ENCODE data around the gene RARB. TPM values are rescaled to one million over a fixed set of nuclear protein-coding genes. Genes with fewer than 3 reads are reported as not detected.

RARB gene
- total and polyA plus RNA-seq, 2 donors (not counting 3 experiments of a cell fraction or from before 2014, with no cell fraction given), result 15.3 to 23.4 TPM

DNA sequence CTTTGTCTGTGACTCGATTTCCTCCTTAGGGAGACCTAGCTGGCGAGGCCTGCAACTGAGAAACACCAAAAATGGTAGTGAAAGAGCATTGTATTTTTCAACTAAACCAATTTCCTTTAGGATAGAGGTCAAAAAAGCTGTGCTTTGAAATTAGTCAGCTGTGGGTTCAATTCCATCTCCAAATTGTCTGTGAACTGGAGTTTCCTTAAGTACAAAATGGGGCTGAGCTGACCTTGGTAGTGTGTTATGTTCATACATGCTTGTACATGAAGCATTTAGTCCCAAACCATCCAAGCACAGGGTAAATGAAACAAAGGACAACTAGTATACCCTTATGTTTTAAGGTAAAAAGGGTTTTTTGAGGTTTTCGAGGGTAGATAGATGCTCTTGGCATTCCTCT lies 99.3 kb downstream of the RARB start:
- Histone ChIP-seq H3K27me3 (ENCODE audit: control insufficient read depth in 2 of 2, insufficient read depth in 2 of 2, low read length in 2 of 2) (no peaks in the 10 kb centered on the region), H3K4me3 (replicated peaks in 1 of 3; ENCODE audit: insufficient read depth in 1 of 3, low read depth in 1 of 3, low read length in 3 of 3) (no peak overlapping the region), H3K36me3 (ENCODE audit: control insufficient read depth in 2 of 2, extremely low read depth in 1 of 2, insufficient read depth in 2 of 2, low read length in 2 of 2) (no peaks in the 10 kb centered on the region), H3K9ac (replicated peaks; ENCODE audit: extremely low read depth, insufficient read depth, low read length) (no peak overlapping the region), H3K79me2 (ENCODE audit: control insufficient read depth, insufficient read depth, low read length) (no peaks in the 10 kb centered on the region), H3K9me3 (replicated peaks; ENCODE audit: control insufficient read depth, insufficient read depth, low read length) (no peaks in the 10 kb centered on the region), H3K4me1 (ENCODE audit: control insufficient read depth, extremely low read depth, insufficient read depth, low read length) (peaks cover 6% of the 10 kb centered on the region), H3K27ac (ENCODE audit: insufficient read depth, low read depth, low read length) (no peak overlapping the region), H3K4me2 (ENCODE audit: insufficient read depth, low read length) (no peak overlapping the region), H2AFZ (ENCODE audit: low read depth, low read length) (no peak overlapping the region), H3K9me1 (replicated peaks; ENCODE audit: control insufficient read depth, extremely low read depth, insufficient read depth, low read length) (no peaks in the 10 kb centered on the region), H4K20me1 (replicated peaks; ENCODE audit: control insufficient read depth, extremely low read depth, insufficient read depth, low read length) (no peaks in the 10 kb centered on the region)
- dilution Hi-C loops (cut with MboI; ENCODE audit: extremely low pct_ligation_motif_present, low sequenced_read_pairs) (no loop called here), intact Hi-C loops (cut with micrococcal nuclease) (no loop called here)
- BruUV-seq (replicated peaks), result no TSS peak
- TF ChIP-seq, protein P1, sequence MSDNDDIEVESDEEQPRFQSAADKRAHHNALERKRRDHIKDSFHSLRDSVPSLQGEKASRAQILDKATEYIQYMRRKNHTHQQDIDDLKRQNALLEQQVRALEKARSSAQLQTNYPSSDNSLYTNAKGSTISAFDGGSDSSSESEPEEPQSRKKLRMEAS (IDR thresholded peaks at IDR 0.05; ENCODE audit: insufficient read depth, insufficient read length), result no peak
- no peak for TF ChIP-seq POLR2AphosphoS5 (IDR thresholded peaks at IDR 0.05; ENCODE audit: insufficient read depth, low read depth, low read length)
- no peak for FAIRE-seq
- ChIA-PET POLR2A (no interaction called here), CTCF (interaction anchor here (1.3 kb wide), 1 partner anchor 46 kb away, joined by 3 read pairs; no protein-coding TSS in a partner anchor)
- no peak for DNase-seq (ENCODE audit: low read depth, low spot score)

DNA sequence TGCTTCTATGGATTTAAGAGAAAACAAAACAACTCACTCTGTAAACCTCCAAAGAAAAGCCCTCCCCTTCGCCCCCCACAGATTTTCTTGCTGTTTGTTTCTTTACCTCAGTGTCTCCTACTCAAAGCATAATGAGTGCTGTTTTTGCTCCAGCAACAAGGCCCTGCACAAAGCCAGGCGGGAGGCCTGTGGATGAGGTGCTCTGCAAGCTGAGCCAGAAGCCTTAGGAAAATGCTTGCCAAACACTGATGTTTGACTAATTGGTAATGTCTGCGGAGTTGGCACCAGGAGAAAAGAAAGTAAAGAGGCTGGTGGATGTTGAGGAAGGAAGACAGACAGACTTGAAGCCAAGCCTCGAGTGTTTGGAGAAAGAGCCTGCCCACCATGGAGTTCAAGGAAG lies 99.7 kb downstream of the RARB start:
- Histone ChIP-seq H3K4me3 (replicated peaks in 1 of 3; ENCODE audit: insufficient read depth in 1 of 3, low read depth in 1 of 3, low read length in 3 of 3) (no peak overlapping the region), H3K79me2 (ENCODE audit: control insufficient read depth, insufficient read depth, low read length) (no peaks in the 10 kb centered on the region), H3K27ac (ENCODE audit: insufficient read depth, low read depth, low read length) (no peak overlapping the region), H3K4me2 (ENCODE audit: insufficient read depth, low read length) (no peak overlapping the region), H3K9me3 (replicated peaks; ENCODE audit: control insufficient read depth, insufficient read depth, low read length) (no peaks in the 10 kb centered on the region), H2AFZ (ENCODE audit: low read depth, low read length) (no peak overlapping the region), H3K9me1 (replicated peaks; ENCODE audit: control insufficient read depth, extremely low read depth, insufficient read depth, low read length) (no peaks in the 10 kb centered on the region), H3K27me3 (ENCODE audit: control insufficient read depth in 2 of 2, insufficient read depth in 2 of 2, low read length in 2 of 2) (no peaks in the 10 kb centered on the region), H3K4me1 (ENCODE audit: control insufficient read depth, extremely low read depth, insufficient read depth, low read length) (peaks cover 6% of the 10 kb centered on the region), H3K36me3 (ENCODE audit: control insufficient read depth in 2 of 2, extremely low read depth in 1 of 2, insufficient read depth in 2 of 2, low read length in 2 of 2) (no peaks in the 10 kb centered on the region), H3K9ac (replicated peaks; ENCODE audit: extremely low read depth, insufficient read depth, low read length) (no peak overlapping the region), H4K20me1 (replicated peaks; ENCODE audit: control insufficient read depth, extremely low read depth, insufficient read depth, low read length) (no peaks in the 10 kb centered on the region)
- TF ChIP-seq EZH2 (IDR thresholded peaks at IDR 0.05; ENCODE audit: borderline replicate concordance, low read depth, low read length, severe bottlenecking), result no peak
- TF ChIP-seq JUN (IDR thresholded peaks at IDR 0.05; ENCODE audit: borderline replicate concordance, insufficient read depth, insufficient read length, low read depth), result no peak
- TF ChIP-seq POLR2A (IDR thresholded peaks at IDR 0.05; ENCODE audit: low read depth, low read length), result no peak
- TF ChIP-seq FOS (IDR thresholded peaks at IDR 0.05; ENCODE audit: borderline replicate concordance, insufficient read depth, low read length), result no peak
- no peak for TF ChIP-seq GATA2 (IDR thresholded peaks at IDR 0.05; ENCODE audit: insufficient read depth, insufficient read length, low read depth, low read length)
- TF ChIP-seq, protein P1 (IDR thresholded peaks at IDR 0.05; ENCODE audit: insufficient read depth, insufficient read length), result no peak
- TF ChIP-seq, protein P2, sequence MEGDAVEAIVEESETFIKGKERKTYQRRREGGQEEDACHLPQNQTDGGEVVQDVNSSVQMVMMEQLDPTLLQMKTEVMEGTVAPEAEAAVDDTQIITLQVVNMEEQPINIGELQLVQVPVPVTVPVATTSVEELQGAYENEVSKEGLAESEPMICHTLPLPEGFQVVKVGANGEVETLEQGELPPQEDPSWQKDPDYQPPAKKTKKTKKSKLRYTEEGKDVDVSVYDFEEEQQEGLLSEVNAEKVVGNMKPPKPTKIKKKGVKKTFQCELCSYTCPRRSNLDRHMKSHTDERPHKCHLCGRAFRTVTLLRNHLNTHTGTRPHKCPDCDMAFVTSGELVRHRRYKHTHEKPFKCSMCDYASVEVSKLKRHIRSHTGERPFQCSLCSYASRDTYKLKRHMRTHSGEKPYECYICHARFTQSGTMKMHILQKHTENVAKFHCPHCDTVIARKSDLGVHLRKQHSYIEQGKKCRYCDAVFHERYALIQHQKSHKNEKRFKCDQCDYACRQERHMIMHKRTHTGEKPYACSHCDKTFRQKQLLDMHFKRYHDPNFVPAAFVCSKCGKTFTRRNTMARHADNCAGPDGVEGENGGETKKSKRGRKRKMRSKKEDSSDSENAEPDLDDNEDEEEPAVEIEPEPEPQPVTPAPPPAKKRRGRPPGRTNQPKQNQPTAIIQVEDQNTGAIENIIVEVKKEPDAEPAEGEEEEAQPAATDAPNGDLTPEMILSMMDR (IDR thresholded peaks at IDR 0.05; ENCODE audit: extremely low read depth in 1 of 2, insufficient read depth in 1 of 2, low read depth in 1 of 2, low read length in 2 of 2), result no peak
- TF ChIP-seq POLR2AphosphoS5 (IDR thresholded peaks at IDR 0.05; ENCODE audit: insufficient read depth, low read depth, low read length), result no peak
- no peak for TF ChIP-seq MYC (IDR thresholded peaks at IDR 0.05; ENCODE audit: low read depth, low read length)
- DNase-seq (ENCODE audit: low read depth, low spot score) (no peak), FAIRE-seq (no peak)
- POLR2A ChIA-PET, result no interaction called here
- BruUV-seq (replicated peaks), result no TSS peak
- intact Hi-C loops (cut with micrococcal nuclease) (no loop called here), dilution Hi-C loops (cut with MboI; ENCODE audit: extremely low pct_ligation_motif_present, low sequenced_read_pairs) (no loop called here)
- CTCF ChIA-PET, result interaction anchor here (1.3 kb wide), 1 partner anchor 46 kb away, joined by 3 read pairs; no protein-coding TSS in a partner anchor
